GM19099 (cell line): ENCODE measurements around the gene GNA12.

Source experiments
- POLR2A ChIP-seq: IDR thresholded peaks from 3 replicates; pipeline ENCODE4 v1.6.1; 2011; ENCODE audit warnings: low read depth; ENCODE audit not compliant: insufficient read length; ENCODE audit errors: extremely low read depth

Gene GNA12

DNA sequence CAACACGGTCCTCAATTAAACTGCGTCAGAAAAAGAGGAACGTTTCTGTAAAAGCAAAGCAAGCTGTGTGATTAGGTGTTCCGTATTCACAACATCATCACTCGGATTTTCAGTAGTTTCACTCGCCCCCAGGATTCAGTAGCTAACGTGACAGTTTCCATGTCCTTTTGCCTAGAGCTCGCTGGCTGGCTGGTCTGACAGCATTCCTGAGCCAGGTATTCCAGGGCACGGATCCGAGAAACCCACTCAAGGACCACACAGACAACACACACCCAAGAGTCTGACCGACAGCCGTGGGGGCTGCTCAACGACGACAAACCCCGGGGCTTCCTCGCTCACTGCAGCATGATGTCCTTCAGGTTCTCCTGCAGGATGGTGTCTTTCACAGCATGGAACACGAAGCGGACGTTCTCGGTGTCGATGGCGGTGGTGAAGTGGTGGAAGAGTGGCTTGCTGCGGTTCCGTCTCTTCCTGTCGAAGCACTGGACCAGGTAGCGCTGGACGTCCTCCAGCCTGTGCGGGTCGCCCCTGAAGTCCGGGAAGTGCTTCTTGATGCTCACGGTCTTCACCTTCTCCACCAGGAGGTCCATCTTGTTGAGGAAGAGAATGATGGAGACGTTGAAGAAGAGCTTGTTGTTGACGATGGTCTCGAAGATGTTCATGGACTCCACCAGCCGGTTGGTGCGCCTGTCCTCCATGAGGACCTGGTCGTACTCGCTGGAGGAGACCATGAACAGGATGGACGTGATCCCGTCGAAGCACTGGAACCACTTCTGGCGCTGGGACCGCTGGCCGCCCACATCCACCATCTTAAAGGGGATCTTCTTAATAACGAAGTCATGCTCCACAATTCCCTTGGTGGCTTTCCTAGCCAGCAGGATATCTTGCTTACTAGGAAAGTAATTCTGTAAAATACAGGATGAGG, 113.0 kb downstream of the GNA12 start:
- no peak for TF ChIP-seq POLR2A

DNA sequence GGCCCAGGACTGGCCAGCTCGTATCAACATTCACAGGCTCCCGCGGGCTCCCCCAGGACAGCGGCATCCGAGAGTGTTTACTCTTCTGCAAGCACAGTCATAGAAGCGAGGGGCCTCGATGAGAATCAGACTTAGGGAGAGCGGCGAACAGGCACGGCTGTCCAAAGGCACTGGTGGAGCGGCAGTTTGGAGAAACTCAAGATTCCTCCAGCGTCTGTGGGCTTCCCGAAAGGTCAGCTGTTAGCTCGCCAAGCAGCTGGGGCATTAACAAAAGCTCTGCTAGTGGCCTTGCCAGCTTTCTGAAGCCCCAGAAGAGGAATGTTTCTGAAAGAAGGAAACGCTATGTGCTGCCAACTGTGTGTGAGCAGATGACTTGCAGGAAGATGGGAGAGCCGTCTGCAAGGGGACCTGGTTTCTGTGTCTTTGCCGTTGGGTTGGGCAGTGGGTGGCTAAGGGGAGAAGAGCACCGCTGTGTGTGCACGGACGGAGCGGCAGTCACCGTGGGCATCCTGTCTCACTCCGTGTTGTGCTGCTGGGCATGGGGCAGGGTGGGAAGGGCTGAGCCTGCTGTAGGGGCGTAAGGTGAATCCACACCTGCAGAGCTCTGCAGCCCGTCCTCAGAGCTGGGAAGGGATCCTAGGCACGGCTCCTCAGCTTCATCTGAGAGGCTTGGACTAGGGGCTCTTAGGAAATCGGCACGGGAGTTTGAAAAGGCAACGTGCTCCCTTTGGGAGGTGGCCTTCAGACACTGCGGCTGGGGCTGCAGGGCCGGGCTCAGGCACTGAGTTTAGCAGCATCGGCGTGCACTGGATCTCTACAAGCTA, 114.0 kb downstream of the GNA12 start:
- TF ChIP-seq POLR2A, result no peak

DNA sequence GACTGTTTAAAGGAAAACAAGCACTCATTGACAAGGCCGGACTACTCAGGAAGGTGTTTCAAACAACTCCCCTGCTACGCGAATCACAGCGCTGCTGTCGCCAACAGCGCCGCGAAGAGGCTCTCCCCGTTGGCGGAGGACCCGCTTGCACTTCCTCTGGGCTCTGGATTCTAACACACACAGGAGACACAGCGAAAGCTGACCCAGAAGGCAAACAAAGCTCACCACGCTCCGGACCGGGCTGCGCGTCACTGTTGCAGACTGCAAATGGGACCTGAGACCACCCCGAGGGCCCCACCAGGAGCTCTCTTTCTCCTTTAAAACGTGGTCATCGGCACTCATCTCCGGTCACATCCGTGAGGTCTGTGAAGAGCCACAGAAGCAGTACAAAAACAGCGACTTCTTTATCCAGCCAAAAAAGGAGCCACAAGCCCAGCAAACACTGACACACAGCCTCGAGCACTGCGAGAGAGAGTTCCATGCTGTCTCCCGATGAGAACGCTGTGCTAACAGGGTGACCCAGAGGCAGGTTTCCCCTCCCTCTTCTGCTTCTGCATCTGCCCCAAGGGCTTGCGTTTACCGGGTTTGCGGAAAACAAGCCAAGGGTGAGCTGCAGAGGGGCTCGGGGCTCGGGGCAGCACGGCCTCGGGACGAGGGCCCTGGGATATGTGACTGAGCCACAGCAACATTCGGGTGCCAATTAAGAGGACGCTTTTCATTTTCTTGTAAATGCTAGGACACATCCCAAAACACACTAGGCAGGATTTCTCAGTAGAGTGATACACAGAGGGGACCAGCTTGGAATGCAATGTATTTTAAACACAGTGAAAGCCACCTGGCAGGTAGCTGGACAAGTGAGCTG, 114.8 kb downstream of the GNA12 start:
- TF ChIP-seq POLR2A, result no peak

DNA sequence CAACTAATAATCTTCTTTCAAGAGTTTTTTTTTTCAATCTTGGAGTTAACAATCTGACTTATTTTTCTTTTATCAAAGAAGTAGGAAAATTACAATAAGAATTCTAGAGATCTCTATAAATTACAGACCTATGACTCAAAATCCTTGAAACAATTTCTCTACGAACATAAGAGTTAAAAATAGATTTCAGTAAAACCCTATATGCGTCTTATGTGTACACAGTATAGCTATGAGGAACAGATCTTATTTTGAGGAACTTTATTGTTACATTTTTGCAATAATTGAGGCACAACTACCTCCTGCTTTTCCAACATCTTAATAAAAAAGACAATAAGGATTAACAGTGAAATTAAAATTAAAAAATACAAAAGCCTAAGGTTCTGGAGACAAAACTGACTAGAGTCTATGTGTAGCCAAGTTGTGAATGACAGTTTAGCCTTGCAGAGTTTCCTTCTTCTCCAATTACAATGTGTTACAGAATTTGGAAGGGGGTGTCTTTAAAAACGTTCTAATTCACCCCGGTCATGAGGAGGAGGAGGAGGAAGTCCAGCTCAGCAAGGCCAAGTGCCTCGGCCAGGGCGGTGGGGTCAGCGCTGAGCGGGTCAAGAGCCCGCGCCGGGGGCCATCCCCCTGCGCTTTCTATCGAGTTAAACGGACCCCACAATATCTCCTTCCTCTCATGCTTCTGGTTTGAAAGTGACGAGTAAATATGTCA, 115.6 kb downstream of the GNA12 start:
- TF ChIP-seq POLR2A, result no peak

DNA sequence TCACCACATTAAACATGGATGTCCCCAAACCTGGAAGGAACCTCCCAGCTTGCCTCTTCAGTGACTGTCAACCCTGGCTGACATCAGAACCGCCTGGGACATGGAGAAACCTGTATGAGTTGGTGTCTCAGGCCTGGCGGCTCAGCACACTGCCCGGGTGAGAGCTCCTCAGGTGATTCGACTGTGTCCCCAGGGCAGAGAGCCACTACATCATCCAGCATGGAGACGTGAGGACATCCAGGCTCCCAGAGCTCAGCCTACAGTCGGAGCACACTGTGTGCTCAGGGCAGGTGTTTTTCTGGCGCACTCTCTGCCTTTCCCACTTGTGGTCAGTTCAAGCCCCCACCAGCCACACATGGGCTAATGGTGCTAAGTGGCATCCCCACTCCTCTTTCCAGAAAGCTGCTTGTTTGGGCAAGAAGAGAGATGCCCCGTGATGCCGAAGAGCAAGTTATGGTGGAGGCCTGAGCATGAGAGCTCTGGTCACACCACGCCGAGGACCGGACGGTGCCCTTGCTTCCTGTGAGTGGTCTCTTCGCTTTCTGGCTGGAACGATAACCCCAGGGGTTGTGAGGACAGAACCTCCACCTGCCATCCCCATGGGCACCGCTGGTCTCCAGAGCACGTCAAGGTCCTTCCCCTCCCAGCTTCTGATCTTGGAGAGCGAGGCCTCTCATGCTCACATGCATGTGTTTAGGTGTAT, 117.6 kb downstream of the GNA12 start:
- TF ChIP-seq POLR2A, result no peak

DNA sequence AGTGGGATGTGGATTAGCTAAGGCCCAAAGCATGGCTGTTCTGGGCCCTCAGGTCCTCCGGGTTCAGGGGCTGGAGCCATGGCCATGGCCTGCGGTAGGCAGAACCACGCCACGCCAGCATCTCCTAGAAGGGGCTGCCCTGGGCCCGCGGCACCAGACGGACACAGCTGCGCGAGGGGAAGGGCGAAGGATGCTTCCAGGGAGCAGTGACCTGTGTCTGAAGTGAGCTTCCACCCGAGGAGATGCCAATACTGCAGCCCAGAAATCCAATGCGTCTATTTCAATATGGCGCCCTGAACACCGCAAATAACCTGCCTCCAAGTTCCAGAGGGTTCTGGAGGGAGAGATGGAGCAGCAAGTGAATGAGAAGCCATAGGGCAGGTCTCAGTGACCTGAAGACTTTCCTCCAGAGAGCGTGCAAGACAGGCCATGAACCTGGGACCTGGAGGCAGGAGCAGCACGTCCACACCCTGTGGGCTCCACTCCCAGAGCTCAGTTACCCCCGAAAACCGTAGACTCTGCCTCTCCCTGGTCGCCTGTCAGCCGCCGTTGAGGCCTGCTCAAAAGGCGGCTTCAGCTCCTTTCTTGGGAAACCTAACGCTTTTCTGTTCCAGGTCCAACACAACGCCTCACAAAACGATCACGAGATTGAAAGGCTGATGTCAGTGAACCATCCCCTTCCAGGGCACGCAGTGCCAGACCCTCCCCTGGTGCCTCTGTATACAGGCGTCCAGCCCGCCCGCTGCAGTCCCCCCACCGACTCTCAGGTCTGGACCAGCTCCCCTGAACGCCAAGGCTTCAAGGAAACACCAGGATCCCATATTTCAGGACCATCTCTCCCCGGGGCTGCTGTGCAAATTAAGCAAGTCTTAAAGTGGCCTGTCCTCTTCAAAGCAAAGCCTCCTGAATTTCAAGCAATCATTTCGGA, 118.7 kb downstream of the GNA12 start:
- TF ChIP-seq POLR2A, result no peak

DNA sequence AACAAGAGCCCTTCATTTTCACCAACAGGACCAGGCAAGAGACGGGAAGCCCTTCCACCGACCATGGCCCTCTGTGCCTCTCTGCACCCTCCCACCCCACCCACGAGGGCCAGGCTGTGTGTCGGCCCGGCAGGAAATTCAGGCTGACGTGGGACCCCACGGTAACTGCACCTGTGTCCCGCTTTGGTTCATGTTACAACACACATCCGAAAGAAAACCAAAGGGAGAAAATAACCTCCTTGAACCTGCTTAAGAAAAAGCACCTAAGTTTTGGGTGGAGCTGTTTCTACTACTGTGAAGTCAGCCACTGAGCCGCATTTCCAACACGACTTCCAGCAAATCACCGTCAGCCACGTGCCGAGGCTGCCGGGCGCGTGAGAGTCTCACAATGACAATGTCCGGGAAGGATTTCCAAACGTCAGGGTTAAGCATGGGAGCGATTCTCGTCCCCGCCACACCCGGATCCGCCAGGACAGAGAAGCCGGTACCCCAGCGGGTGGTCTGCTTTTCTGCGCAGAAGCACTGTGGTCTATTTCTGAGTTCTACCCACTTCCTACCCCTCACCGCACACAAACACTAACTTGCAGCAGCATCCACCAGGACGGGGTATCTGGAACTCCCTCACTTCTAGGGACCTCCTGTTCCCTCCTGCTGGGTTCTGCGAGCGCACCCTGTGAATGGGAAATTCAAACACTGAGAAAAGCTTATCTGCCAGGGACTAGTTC, 119.5 kb downstream of the GNA12 start:
- TF ChIP-seq POLR2A, result no peak

DNA sequence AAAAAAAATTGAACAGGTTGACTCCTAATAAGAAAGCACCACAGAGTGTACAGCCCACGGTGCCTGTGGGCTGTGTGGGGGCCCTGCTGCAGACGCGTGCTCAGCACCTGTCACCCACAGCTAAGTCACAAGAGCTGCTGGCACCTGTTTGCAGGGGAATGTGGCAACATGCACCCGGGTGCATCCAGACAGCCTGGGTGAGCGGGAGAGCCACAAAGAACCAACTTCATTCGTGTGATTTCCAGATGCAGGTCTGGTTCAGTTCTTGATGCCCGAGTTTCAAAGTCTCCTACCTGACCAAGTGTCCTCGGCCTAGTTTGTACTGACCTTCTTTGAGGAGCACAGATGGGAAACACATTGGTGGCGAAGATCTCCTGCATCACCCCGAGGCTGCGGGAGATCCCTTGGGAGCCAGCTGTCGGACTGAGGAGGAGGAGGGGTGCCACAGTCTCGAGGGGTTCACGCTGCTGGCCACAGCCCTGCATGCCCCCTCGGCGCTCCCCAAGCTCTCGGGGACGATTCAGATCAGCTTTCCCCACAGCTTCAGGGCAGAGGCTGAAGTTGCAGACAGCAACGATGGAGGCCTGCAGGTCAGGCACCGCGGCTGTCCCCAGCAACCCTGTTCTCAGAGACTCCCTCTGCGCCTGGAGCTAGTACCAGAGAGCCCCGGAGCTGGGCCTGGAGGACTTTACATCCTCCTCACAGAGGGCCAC, 120.8 kb downstream of the GNA12 start:
- no peak for TF ChIP-seq POLR2A

DNA sequence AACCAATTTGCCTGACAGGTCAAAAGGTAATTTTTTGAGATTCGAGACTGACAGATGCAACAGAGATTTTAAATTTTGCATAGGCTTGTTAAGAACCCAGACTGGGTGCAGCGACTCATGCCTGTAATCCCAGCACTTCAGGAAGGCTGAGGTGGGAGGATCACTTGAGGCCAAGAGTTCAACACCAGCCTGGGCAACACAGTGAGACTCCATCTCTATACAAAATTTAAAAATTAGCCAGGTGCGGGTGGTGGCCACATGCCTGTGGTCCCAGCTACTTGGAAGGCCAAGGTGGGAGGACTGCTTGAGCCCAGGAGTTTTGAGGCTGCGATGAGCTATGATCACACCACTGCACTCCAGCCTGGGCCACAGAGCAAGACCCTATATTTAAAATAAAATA, 121.5 kb downstream of the GNA12 start:
- TF ChIP-seq POLR2A, result no peak

DNA sequence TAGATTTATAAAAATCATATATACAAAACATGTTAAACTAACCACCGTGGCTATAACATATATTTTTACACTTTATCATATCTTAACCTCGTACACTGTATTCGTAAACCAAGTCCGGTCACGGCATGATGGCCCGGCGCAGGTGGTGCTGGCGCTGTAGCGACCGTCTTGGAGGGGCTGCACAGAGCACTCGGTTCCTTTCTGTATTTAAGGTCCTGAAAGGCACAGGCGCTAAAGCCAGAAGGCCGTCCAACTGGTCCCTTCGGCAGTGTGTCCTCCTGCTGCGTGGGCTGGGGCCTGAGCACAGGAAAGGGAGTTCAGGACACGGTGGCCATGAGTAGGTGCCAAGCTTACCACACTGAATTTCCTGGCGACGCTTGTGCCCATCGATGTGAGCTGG, 122.3 kb downstream of the GNA12 start:
- no peak for TF ChIP-seq POLR2A

DNA sequence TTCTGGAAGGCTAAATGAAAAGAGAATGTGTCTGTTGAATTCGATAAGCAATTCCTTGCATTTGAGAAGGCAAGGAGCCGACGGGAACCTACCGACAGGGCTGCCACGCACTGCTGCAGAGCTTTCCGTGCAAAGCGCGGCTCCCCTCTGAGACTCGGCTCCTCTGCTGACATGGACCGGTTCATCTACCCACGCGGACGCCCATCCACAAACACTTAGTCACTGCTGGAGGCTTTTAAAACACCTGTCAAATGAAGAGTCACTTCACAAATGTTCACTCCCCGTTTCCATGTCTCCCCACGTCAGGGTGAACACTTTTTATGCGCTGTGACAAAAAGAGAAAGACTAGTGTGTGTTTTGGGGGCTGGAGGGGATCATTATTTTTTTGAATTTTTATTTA, 124.1 kb downstream of the GNA12 start:
- TF ChIP-seq POLR2A, result no peak
